ENCODE measurements around the gene ABCB4. TPM values are rescaled to one million over a fixed set of nuclear protein-coding genes. Genes with fewer than 3 reads are reported as not detected.

The ABCB4 gene
- polyA plus RNA-seq, 1 donor (not counting 4 experiments of a cell fraction or from before 2014, with no cell fraction given): not detected

DNA sequence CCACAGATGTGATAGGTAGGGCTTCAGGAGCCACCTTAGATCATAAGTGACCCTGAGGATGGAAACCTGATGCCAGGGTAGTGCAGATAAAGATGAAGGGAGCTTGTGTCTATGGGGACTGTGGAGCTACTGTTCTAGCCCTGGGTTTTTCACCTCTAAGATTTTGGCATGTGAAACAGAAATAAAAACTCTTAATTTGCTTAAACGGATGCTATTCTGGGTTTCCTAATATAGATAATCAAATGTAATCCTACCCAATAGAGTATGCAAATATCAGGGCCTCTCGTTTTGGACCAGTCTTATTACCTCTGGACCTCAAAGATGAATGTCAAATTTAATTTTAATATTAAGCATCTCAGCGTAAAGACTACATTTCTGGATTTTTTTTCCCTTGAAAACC is 49.3 kb downstream of the ABCB4 start:
- Histone ChIP-seq H3K79me2 (ENCODE audit: control insufficient read depth, insufficient read depth, low read length) (no peaks in the 10 kb centered on the region), H3K27me3 (ENCODE audit: control insufficient read depth, extremely low read depth, insufficient read depth, low read length) (no peaks in the 10 kb centered on the region), H3K4me3 (ENCODE audit: control insufficient read depth in 2 of 3, extremely low read depth in 1 of 3, insufficient read depth in 2 of 3, low read depth in 1 of 3, low read length in 3 of 3) (no peak overlapping the region), H3K9me3 (ENCODE audit: control insufficient read depth, low read depth, low read length) (no peaks in the 10 kb centered on the region), H3K27ac (ENCODE audit: control insufficient read depth, insufficient read depth, low read length) (no peak overlapping the region), H3K9ac (ENCODE audit: control insufficient read depth, extremely low read depth, insufficient read depth, low read length) (no peak overlapping the region), H3K36me3 (ENCODE audit: control insufficient read depth in 2 of 2, extremely low read depth in 1 of 2, insufficient read depth in 2 of 2, low read length in 2 of 2) (no peaks in the 10 kb centered on the region), H3K4me2 (ENCODE audit: control insufficient read depth, extremely low read depth, insufficient read depth, low read depth, low read length) (no peak overlapping the region), H3K4me1 (ENCODE audit: control insufficient read depth, extremely low read depth, insufficient read depth, low read length) (no peaks in the 10 kb centered on the region), H3K9me1 (ENCODE audit: control insufficient read depth, extremely low read depth, insufficient read depth, low read length) (no peaks in the 10 kb centered on the region), H4K20me1 (ENCODE audit: control insufficient read depth, extremely low read depth, insufficient read depth, low read length) (no peaks in the 10 kb centered on the region), H2AFZ (ENCODE audit: control insufficient read depth, low read length) (no peak overlapping the region)
- dilution Hi-C loops (cut with MboI; ENCODE audit: extremely low pct_ligation_motif_present, low sequenced_read_pairs): no loop called here
- no peak for DNase-seq (ENCODE audit: low read depth, low spot score)
- FAIRE-seq: no peak
- TF ChIP-seq EZH2 (IDR thresholded peaks at IDR 0.05; ENCODE audit: low read length): no peak
- TF ChIP-seq, protein P1, sequence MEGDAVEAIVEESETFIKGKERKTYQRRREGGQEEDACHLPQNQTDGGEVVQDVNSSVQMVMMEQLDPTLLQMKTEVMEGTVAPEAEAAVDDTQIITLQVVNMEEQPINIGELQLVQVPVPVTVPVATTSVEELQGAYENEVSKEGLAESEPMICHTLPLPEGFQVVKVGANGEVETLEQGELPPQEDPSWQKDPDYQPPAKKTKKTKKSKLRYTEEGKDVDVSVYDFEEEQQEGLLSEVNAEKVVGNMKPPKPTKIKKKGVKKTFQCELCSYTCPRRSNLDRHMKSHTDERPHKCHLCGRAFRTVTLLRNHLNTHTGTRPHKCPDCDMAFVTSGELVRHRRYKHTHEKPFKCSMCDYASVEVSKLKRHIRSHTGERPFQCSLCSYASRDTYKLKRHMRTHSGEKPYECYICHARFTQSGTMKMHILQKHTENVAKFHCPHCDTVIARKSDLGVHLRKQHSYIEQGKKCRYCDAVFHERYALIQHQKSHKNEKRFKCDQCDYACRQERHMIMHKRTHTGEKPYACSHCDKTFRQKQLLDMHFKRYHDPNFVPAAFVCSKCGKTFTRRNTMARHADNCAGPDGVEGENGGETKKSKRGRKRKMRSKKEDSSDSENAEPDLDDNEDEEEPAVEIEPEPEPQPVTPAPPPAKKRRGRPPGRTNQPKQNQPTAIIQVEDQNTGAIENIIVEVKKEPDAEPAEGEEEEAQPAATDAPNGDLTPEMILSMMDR (optimal IDR thresholded peaks at IDR 0.05 in 1 of 3, IDR thresholded peaks at IDR 0.05 in 1 of 3, conservative IDR thresholded peaks at IDR 0.05 in 1 of 3; ENCODE audit: extremely low read depth in 1 of 3, insufficient read depth in 2 of 3, low read length in 3 of 3): no peak

DNA sequence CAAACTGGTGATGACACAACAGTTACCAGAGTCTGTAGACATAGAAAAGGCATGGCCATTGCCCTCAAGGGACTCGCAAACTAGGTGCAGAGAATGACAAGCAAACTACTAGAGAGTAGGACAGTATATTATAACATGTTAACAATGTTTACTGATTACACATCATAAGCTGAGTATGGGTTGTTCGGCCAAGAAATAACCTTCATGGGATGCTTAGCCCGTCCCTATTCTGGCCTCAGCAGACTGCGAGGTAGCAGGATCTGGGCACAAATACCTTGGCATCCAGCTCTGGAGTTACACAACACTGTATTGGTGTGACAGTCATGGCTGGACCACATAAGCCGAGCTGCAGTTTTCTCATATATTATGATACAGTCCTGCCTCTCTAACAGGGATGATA is 51.4 kb downstream of the ABCB4 start:
- no peaks in the 10 kb centered on the region for H3K9me3 ChIP-seq (ENCODE audit: control insufficient read depth, low read depth, low read length)

More for the DNA sequence above, 51.4 kb downstream of the ABCB4 start:
- no peaks in the 10 kb centered on the region for H3K36me3 ChIP-seq (ENCODE audit: control insufficient read depth in 2 of 2, extremely low read depth in 1 of 2, insufficient read depth in 2 of 2, low read length in 2 of 2)
- H3K27me3 ChIP-seq (ENCODE audit: control insufficient read depth, extremely low read depth, insufficient read depth, low read length): no peaks in the 10 kb centered on the region
- DNase-seq (ENCODE audit: low read depth, low spot score) (no peak), FAIRE-seq (no peak)
- no peak overlapping the region for H3K27ac ChIP-seq (ENCODE audit: control insufficient read depth, insufficient read depth, low read length)
- no peak overlapping the region for H2AFZ ChIP-seq (ENCODE audit: control insufficient read depth, low read length)
- no peak for TF ChIP-seq EZH2 (IDR thresholded peaks at IDR 0.05; ENCODE audit: low read length)
- TF ChIP-seq, protein P1 (optimal IDR thresholded peaks at IDR 0.05 in 1 of 3, IDR thresholded peaks at IDR 0.05 in 1 of 3, conservative IDR thresholded peaks at IDR 0.05 in 1 of 3; ENCODE audit: extremely low read depth in 1 of 3, insufficient read depth in 2 of 3, low read length in 3 of 3): no peak
- dilution Hi-C loops (cut with MboI; ENCODE audit: extremely low pct_ligation_motif_present, low sequenced_read_pairs): no loop called here
- no peaks in the 10 kb centered on the region for H4K20me1 ChIP-seq (ENCODE audit: control insufficient read depth, extremely low read depth, insufficient read depth, low read length)
- no peak overlapping the region for H3K9ac ChIP-seq (ENCODE audit: control insufficient read depth, extremely low read depth, insufficient read depth, low read length)
- H3K4me1 ChIP-seq (ENCODE audit: control insufficient read depth, extremely low read depth, insufficient read depth, low read length): no peaks in the 10 kb centered on the region
- no peak overlapping the region for H3K4me3 ChIP-seq (ENCODE audit: control insufficient read depth in 2 of 3, extremely low read depth in 1 of 3, insufficient read depth in 2 of 3, low read depth in 1 of 3, low read length in 3 of 3)
- H3K9me1 ChIP-seq (ENCODE audit: control insufficient read depth, extremely low read depth, insufficient read depth, low read length): no peaks in the 10 kb centered on the region
- no peaks in the 10 kb centered on the region for H3K79me2 ChIP-seq (ENCODE audit: control insufficient read depth, insufficient read depth, low read length)
- H3K4me2 ChIP-seq (ENCODE audit: control insufficient read depth, extremely low read depth, insufficient read depth, low read depth, low read length): no peak overlapping the region

Data from keratinocyte (primary cell).